HepG2 (cell line): Measurements from ENCODE around the gene CNTN4. TPM values are rescaled to one million over a fixed set of nuclear protein-coding genes. Genes with fewer than 3 reads are reported as not detected.

ENCODE experiments used
- ATAC-seq: fragments of 200-7000 bp; cut with Tn5 transposase; 3 replicates; pipeline ENCODE4 v1.9.1; 2020; ENCODE audit warnings: mild to moderate bottlenecking, moderate library complexity
- BruUV-seq: library from RNA; stranded (reverse); fragments of 400-500 nt; replicated peaks from 2 replicates; lab custom pipeline; 2021; lab: Mats Ljungman, UMichigan
- CTCF ChIA-PET: fragments of 300-600 bp; formaldehyde crosslinking; extraction: SDS; loops from one replicate; lab custom pipeline; 2021; ENCODE audit warnings: low total read pairs, inconsistent platforms, low intra/inter-chr PET ratio; lab: Yijun Ruan, JAX
- POLR2A ChIA-PET: fragments of 350-600 bp; sonication (Branson Sonifier 250); formaldehyde crosslinking; loops from one replicate; lab custom pipeline; 2020; ENCODE audit warnings: antibody characterized with exemption, inconsistent platforms; lab: Yijun Ruan, JAX
- DNase-seq: peaks from one replicate; pipeline ENCODE4 v3.0.0-alpha.2; 2015; ENCODE audit warnings: low spot score
- FAIRE-seq: peaks from 3 replicates; lab custom pipeline; 2011; peaks lifted over from hg19 to GRCh38; lab: Jason Lieb, UNC
- H2AFZ ChIP-seq: one replicate; pipeline ENCODE4 v1.6.1; 2011; ENCODE audit warnings: low read length, inconsistent platforms
- H3K27ac ChIP-seq: fragments of 300-600 bp; 3 replicates; pipeline ENCODE4 v1.8.0; 2011; ENCODE audit warnings: mixed run types, mild to moderate bottlenecking, mixed read lengths, low read length, inconsistent platforms; ENCODE audit not compliant: insufficient read depth; ENCODE audit errors: extremely low read length
- H3K27me3 ChIP-seq, 2 experiments: fragments of 200-600 bp in 1 of 2; 2 replicates in 1 of 2; 3 replicates in 1 of 2; pipeline versions ENCODE4 v1.6.0 to v1.8.0; 2011; ENCODE audit warnings: low read length in 2 of 2, mild to moderate bottlenecking in 2 of 2, moderate library complexity in 2 of 2, inconsistent platforms in 1 of 2; ENCODE audit not compliant: insufficient read depth in 2 of 2, control insufficient read depth in 1 of 2
- H3K36me3 ChIP-seq, 2 experiments: fragments of 200-600 bp in 1 of 2; replicated peaks in 1 of 2; 2 replicates in 1 of 2; 3 replicates in 1 of 2; pipeline versions ENCODE4 v1.5.1 to v1.8.0; 2011; ENCODE audit warnings: low read length in 2 of 2, inconsistent platforms in 1 of 2; ENCODE audit not compliant: insufficient read depth in 2 of 2, control insufficient read depth in 1 of 2
- H3K4me1 ChIP-seq: 2 replicates; pipeline ENCODE4 v1.5.1; 2012; ENCODE audit warnings: low read length, inconsistent platforms; ENCODE audit not compliant: insufficient read depth
- H3K4me2 ChIP-seq: 2 replicates; pipeline ENCODE4 v1.6.0; 2011; ENCODE audit warnings: low read depth, low read length, inconsistent platforms
- H3K4me3 ChIP-seq, 3 experiments: fragments of 200-600 bp in 1 of 3; sonication (generic), shearing (Covaris generic) in 1 of 3; replicated peaks in 1 of 3; 2 replicates each; pipeline ENCODE4 v1.5.1; 2011 to 2016; ENCODE audit warnings: low read length in 3 of 3, inconsistent platforms in 2 of 3, low read depth in 2 of 3, mild to moderate bottlenecking in 2 of 3, control low read depth in 1 of 3, mixed read lengths in 1 of 3; ENCODE audit not compliant: insufficient read depth in 1 of 3
- H3K79me2 ChIP-seq: one replicate; pipeline ENCODE4 v1.6.1; 2011; ENCODE audit warnings: low read length, inconsistent platforms; ENCODE audit not compliant: insufficient read depth
- H3K9ac ChIP-seq: 2 replicates; pipeline ENCODE4 v1.6.0; 2011; ENCODE audit warnings: mild to moderate bottlenecking, low read depth, low read length, inconsistent platforms; ENCODE audit not compliant: insufficient read depth
- H3K9me3 ChIP-seq: 2 replicates; pipeline ENCODE4 v1.5.1; 2012; ENCODE audit warnings: mild to moderate bottlenecking, low read length
- H4K20me1 ChIP-seq: 2 replicates; pipeline ENCODE4 v1.6.0; 2011; ENCODE audit warnings: inconsistent platforms, mild to moderate bottlenecking, low read length, moderate library complexity; ENCODE audit not compliant: insufficient read depth
- MBNL3 ChIP-seq: fragments of 250-450 bp; sonication (Bioruptor Pico); conservative IDR thresholded peaks from 2 replicates; pipeline ENCODE4 v1.8.0; 2022; ENCODE audit warnings: mild to moderate bottlenecking, inconsistent platforms
- MTF2 ChIP-seq: sonication (generic); formaldehyde crosslinking; IDR thresholded peaks from 2 replicates; pipeline ENCODE4 v1.5.0; 2020; ENCODE audit warnings: missing genetic modification reagents, borderline replicate concordance
- WGBS: methylation state at CpG from one replicate; pipeline ENCODE4 v1.1.6; 2017; ENCODE audit warnings: low lambda C conversion rate; 5-methylcytosine and 5-hydroxymethylcytosine counted together
- in situ Hi-C: cut with HindIII; loops from 2 replicates; pipeline ENCODE4 v1.10.0; 2017; ENCODE audit warnings: low pct_unique_long_range_greater_than_20kb; ENCODE audit not compliant: extremely low pct_ligation_motif_present
- intact Hi-C: fragments of 100-400 bp; cut with micrococcal nuclease; formaldehyde crosslinking; loops from one replicate; pipeline ENCODE4 v1.10.0; 2022; ENCODE audit not compliant: unreplicated experiment
- polyA plus RNA-seq, 8 experiments: library from polyadenylated mRNA; depleted of rRNA in 3 of 8; stranded (reverse) in 7 of 8; unstranded in 1 of 8; fragments of >200 nt; fragmentation: Illumina TruSeq in 4 of 8; extraction: Trizol in 4 of 8; gene quantifications; 2 replicates each; pipeline versions ENCODE4 v1.2.1 to v1.2.3, GENCODE V29; 2011 to 2016; ENCODE audit warnings: low read depth in 4 of 8, missing spikeins in 1 of 8, mixed read lengths in 1 of 8; ENCODE audit not compliant: insufficient read depth in 1 of 8
- total RNA-seq, 5 experiments: library from RNA; depleted of rRNA; stranded (reverse); fragments of >200 nt; fragmentation: Illumina TruSeq; extraction: Trizol; gene quantifications; 2 replicates each; pipeline ENCODE4 v1.2.3, GENCODE V29; 2016; ENCODE audit warnings: low read depth in 1 of 5
- TF ChIP-seq, protein P1 (sequence below): sonication (generic); formaldehyde crosslinking; IDR thresholded peaks from 2 replicates; pipeline ENCODE4 v1.4.0; 2020; ENCODE audit warnings: missing genetic modification reagents

CNTN4 gene
- total and polyA plus RNA-seq, 2 of the 13 experiments (the other 11 are each of a cell fraction or from before 2014, with no cell fraction given), result 0.01 to 0.13 TPM

DNA sequence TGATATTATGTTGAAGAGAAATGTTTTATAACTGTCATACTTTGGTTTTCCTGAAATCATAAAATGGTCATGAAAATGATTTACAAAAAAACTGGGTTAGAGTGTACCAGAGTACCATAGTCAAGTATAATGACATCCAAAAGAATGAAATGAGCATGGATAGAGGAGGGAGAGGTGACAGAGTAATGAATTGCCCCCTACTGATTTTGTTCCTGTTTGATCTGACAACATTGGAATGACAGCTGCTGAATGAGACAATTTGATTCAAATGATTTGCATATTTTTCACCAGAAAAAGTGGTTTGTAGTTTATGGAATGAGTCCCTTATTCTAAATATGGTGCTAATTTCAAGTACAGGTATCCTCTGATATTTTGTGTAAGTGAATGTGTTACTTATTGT lies 271.7 kb downstream of the CNTN4 start (continued):
- TF ChIP-seq, protein P1, sequence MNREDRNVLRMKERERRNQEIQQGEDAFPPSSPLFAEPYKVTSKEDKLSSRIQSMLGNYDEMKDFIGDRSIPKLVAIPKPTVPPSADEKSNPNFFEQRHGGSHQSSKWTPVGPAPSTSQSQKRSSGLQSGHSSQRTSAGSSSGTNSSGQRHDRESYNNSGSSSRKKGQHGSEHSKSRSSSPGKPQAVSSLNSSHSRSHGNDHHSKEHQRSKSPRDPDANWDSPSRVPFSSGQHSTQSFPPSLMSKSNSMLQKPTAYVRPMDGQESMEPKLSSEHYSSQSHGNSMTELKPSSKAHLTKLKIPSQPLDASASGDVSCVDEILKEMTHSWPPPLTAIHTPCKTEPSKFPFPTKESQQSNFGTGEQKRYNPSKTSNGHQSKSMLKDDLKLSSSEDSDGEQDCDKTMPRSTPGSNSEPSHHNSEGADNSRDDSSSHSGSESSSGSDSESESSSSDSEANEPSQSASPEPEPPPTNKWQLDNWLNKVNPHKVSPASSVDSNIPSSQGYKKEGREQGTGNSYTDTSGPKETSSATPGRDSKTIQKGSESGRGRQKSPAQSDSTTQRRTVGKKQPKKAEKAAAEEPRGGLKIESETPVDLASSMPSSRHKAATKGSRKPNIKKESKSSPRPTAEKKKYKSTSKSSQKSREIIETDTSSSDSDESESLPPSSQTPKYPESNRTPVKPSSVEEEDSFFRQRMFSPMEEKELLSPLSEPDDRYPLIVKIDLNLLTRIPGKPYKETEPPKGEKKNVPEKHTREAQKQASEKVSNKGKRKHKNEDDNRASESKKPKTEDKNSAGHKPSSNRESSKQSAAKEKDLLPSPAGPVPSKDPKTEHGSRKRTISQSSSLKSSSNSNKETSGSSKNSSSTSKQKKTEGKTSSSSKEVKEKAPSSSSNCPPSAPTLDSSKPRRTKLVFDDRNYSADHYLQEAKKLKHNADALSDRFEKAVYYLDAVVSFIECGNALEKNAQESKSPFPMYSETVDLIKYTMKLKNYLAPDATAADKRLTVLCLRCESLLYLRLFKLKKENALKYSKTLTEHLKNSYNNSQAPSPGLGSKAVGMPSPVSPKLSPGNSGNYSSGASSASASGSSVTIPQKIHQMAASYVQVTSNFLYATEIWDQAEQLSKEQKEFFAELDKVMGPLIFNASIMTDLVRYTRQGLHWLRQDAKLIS (CRISPR knock-in tag), result no peak
- TF ChIP-seq MBNL3 (CRISPR knock-in tag), result no peak

DNA sequence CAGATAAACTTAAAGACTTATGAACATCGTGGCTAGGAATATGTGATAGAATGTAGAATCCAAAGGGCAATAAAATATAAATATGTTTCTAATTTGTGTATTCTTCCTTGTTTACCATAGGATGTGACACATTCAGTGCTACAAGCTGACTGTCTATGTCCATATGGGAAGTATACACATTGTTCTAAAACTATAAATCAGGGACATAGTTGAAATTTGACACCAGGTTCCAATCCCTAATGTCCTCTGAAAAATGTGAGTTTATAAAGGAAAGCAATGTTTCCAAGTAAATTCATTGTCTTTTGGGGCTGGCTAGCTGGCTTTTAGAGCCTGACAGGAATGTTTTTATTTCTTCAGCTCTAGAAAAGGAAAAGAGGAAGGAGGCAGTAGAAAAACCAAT lies 273.6 kb downstream of the CNTN4 start:
- no peaks in the 10 kb centered on the region for H3K27me3 ChIP-seq
- ATAC-seq (no peak), FAIRE-seq (no peak), DNase-seq (no peak)
- no peak for TF ChIP-seq MTF2 (CRISPR knock-in tag)
- H3K9me3 ChIP-seq, result no peaks in the 10 kb centered on the region
- no peaks in the 10 kb centered on the region for H4K20me1 ChIP-seq
- no peak overlapping the region for H3K27ac ChIP-seq
- no peak overlapping the region for H3K4me3 ChIP-seq
- no peak overlapping the region for H3K4me2 ChIP-seq
- H2AFZ ChIP-seq, result no peak overlapping the region
- intact Hi-C loops (no loop called here), in situ Hi-C loops (no loop called here)
- POLR2A ChIA-PET, result no interaction called here
- no peaks in the 10 kb centered on the region for H3K36me3 ChIP-seq
- WGBS, result 4% methylated on average over 1 of the region's 1 CpG
- H3K9ac ChIP-seq, result no peak overlapping the region
- no peaks in the 10 kb centered on the region for H3K4me1 ChIP-seq
- BruUV-seq, result no TSS peak
- CTCF ChIA-PET, result no interaction called here
- no peaks in the 10 kb centered on the region for H3K79me2 ChIP-seq
